ENCODE measurements around the gene GATAD2A. TPM values are rescaled to one million over a fixed set of nuclear protein-coding genes. Genes with fewer than 3 reads are reported as not detected.

GATAD2A gene
- total and polyA plus RNA-seq, 9 of the 15 experiments (the other 6 are each of a cell fraction or from before 2014, with no cell fraction given), result 2.4 to 226 (median 44.2) TPM

GRCh38 chr19:19520989-19521388, 115.5 kb downstream of the GATAD2A start:
- peaks cover 87% of the 10 kb centered on the region for H3K79me2 ChIP-seq (ENCODE audit: control insufficient read depth, insufficient read depth, low read length)
- no TSS peak for BruUV-seq (replicated peaks)
- CTCF ChIA-PET (ENCODE audit: low intra/inter-chr PET ratio), result no interaction called here
- H3K9me1 ChIP-seq (ENCODE audit: control insufficient read depth, insufficient read depth, low read length), result peaks cover 5% of the 10 kb centered on the region
- H3K27ac ChIP-seq (ENCODE audit: extremely low read depth, low read depth, low read length), result no peak overlapping the region
- no peak overlapping the region for H3K4me3 ChIP-seq
- H3K9ac ChIP-seq (ENCODE audit: insufficient read depth in 1 of 2, low read depth in 2 of 2, low read length in 2 of 2), result no peak overlapping the region
- in situ Hi-C loops (cut with MboI) (no loop called here), intact Hi-C loops (cut with micrococcal nuclease) (no loop called here)
- no peak for FAIRE-seq
- no peak overlapping the region for H2AFZ ChIP-seq (ENCODE audit: low read depth, low read length)
- H4K20me1 ChIP-seq (replicated peaks; ENCODE audit: control insufficient read depth, insufficient read depth, low read length), result peaks cover 6% of the 10 kb centered on the region; the same call in 1 of the 2 replicates
- H3K9me3 ChIP-seq (replicated peaks; ENCODE audit: control insufficient read depth, insufficient read depth, low read depth, low read length), result no peaks in the 10 kb centered on the region
- no peak for ATAC-seq
- no peaks in the 10 kb centered on the region for H3K27me3 ChIP-seq (ENCODE audit: control insufficient read depth in 2 of 2, insufficient read depth in 2 of 2, low read length in 2 of 2)
- DNase-seq (ENCODE audit: extremely low read depth in 1 of 4, low spot score in 3 of 4), result no peak
- H3K4me1 ChIP-seq (replicated peaks in 1 of 2; ENCODE audit: control insufficient read depth in 2 of 2, insufficient read depth in 2 of 2, low read length in 2 of 2), result peaks cover 4 to 22% of the 10 kb centered on the region in 2 experiments; a peak in 4 of 5 replicates
- 0 out of 2 replicates have a peak, but pooled peaks have one; percentile 5 for TF ChIP-seq SPI1 (IDR thresholded peaks at IDR 0.05; ENCODE audit: borderline replicate concordance, low read depth, low read length)
- TF ChIP-seq ZBTB33 (CRISPR knock-in tag; IDR thresholded peaks at IDR 0.05), result peak; percentile 65; the same call in 1 of the 2 replicates
- TF ChIP-seq NR4A1 (CRISPR knock-in tag; IDR thresholded peaks at IDR 0.05), result no peak
- no peak for TF ChIP-seq NR4A1 (tag; IDR thresholded peaks at IDR 0.05)
- peaks cover 60% of the 10 kb centered on the region for H3K36me3 ChIP-seq (ENCODE audit: control insufficient read depth, insufficient read depth, low read length)
- H3K4me2 ChIP-seq (ENCODE audit: insufficient read depth, low read length), result no peak overlapping the region
- POLR2A ChIA-PET, result no interaction called here
- 71% methylated on average over 6 of the region's 6 CpGs for WGBS (ENCODE audit: insufficient coverage, low coverage, missing lambda C conversion rate)
